IMR-90 (cell line): ENCODE measurements around the gene ARL4C. TPM values are rescaled to one million over a fixed set of nuclear protein-coding genes. Genes with fewer than 3 reads are reported as not detected.

Source experiments
- ATAC-seq: fragments of 200-7000 bp; cut with Tn5 transposase; 2 replicates; pipeline ENCODE4 v1.9.1; 2020; ENCODE audit warnings: low read depth, mild to moderate bottlenecking, moderate library complexity
- BruUV-seq: library from RNA; stranded (reverse); fragments of 400-500 nt; replicated peaks from 2 replicates; lab custom pipeline; 2021; lab: Mats Ljungman, UMichigan
- CTCF ChIA-PET: fragments of 300-600 bp; formaldehyde crosslinking; extraction: SDS; loops from one replicate; lab custom pipeline; 2021; ENCODE audit warnings: antibody characterized with exemption; lab: Yijun Ruan, JAX
- POLR2A ChIA-PET: fragments of 300-600 bp; sonication (Branson Sonifier 250); formaldehyde crosslinking; loops from one replicate; lab custom pipeline; 2022; ENCODE audit warnings: antibody characterized with exemption; ENCODE audit not compliant: unreplicated experiment; lab: Charles Lee
- DNase-seq: peaks from one replicate; pipeline ENCODE4 v3.0.0; 2013
- H2AFZ ChIP-seq: replicated peaks from 2 replicates; pipeline ENCODE3; 2013; ENCODE audit warnings: low read length, mild to moderate bottlenecking; ENCODE audit not compliant: poor library complexity
- H2AK5ac ChIP-seq: 2 replicates; pipeline ENCODE4 v1.6.1; 2013; ENCODE audit warnings: low read depth, low read length, inconsistent platforms
- H2AK9ac ChIP-seq: replicated peaks from 2 replicates; pipeline ENCODE3; 2013; ENCODE audit warnings: mild to moderate bottlenecking, low read depth, low read length, moderate library complexity; ENCODE audit not compliant: poor library complexity
- H2BK120ac ChIP-seq: 2 replicates; pipeline ENCODE4 v1.6.1; 2013; ENCODE audit warnings: low read depth, low read length, inconsistent platforms
- H2BK15ac ChIP-seq: 3 replicates; pipeline ENCODE4 v1.6.1; 2013; ENCODE audit warnings: low read depth, low read length, inconsistent platforms
- H2BK20ac ChIP-seq: 2 replicates; pipeline ENCODE4 v1.6.1; 2013; ENCODE audit warnings: low read depth, mild to moderate bottlenecking, inconsistent platforms, low read length, moderate library complexity
- H2BK5ac ChIP-seq: 2 replicates; pipeline ENCODE4 v1.6.1; 2013; ENCODE audit warnings: mild to moderate bottlenecking, low read depth, low read length, inconsistent platforms; ENCODE audit not compliant: poor library complexity, severe bottlenecking
- H3K14ac ChIP-seq: replicated peaks from 2 replicates; pipeline ENCODE4 v1.6.1; 2013; ENCODE audit warnings: low read depth, low read length, inconsistent platforms
- H3K18ac ChIP-seq: 2 replicates; pipeline ENCODE4 v1.6.1; 2013; ENCODE audit warnings: low read depth, low read length, control low read depth
- H3K23ac ChIP-seq: 2 replicates; pipeline ENCODE4 v1.6.1; 2013; ENCODE audit warnings: low read depth, low read length, inconsistent platforms
- H3K27ac ChIP-seq: 2 replicates; pipeline ENCODE4 v1.5.1; 2013; ENCODE audit warnings: mild to moderate bottlenecking, control low read depth, low read length; ENCODE audit not compliant: insufficient read depth
- H3K27me3 ChIP-seq: 2 replicates; pipeline ENCODE4 v1.6.1; 2013; ENCODE audit warnings: low read length; ENCODE audit not compliant: control insufficient read depth, insufficient read depth
- H3K36me3 ChIP-seq: 2 replicates; pipeline ENCODE4 v1.6.1; 2013; ENCODE audit warnings: low read length, mixed read lengths; ENCODE audit not compliant: control insufficient read depth, insufficient read depth
- H3K4ac ChIP-seq: 2 replicates; pipeline ENCODE4 v1.6.1; 2013; ENCODE audit warnings: low read depth, low read length, inconsistent platforms
- H3K4me1 ChIP-seq: 2 replicates; pipeline ENCODE4 v1.6.1; 2013; ENCODE audit warnings: low read length, mixed read lengths; ENCODE audit not compliant: control insufficient read depth, insufficient read depth
- H3K4me2 ChIP-seq: 2 replicates; pipeline ENCODE4 v1.6.1; 2013; ENCODE audit warnings: low read depth, mild to moderate bottlenecking, control low read depth, low read length, moderate library complexity
- H3K4me3 ChIP-seq: 2 replicates; pipeline ENCODE4 v1.5.1; 2013; ENCODE audit warnings: low read depth, mild to moderate bottlenecking, control low read depth, low read length, moderate library complexity; ENCODE audit not compliant: insufficient read depth
- H3K56ac ChIP-seq: 2 replicates; pipeline ENCODE4 v1.6.1; 2013; ENCODE audit warnings: low read length, inconsistent platforms; ENCODE audit not compliant: insufficient read depth; ENCODE audit errors: extremely low read depth
- H3K79me1 ChIP-seq, 2 experiments: 2 replicates each; pipeline ENCODE4 v1.6.1; 2013; ENCODE audit warnings: low read length in 2 of 2, inconsistent platforms in 1 of 2, low read depth in 1 of 2
- H3K9ac ChIP-seq: 2 replicates; pipeline ENCODE4 v1.6.1; 2013; ENCODE audit warnings: low read depth, low read length, control low read depth
- H3K9me1 ChIP-seq: 2 replicates; pipeline ENCODE4 v1.6.1; 2013; ENCODE audit warnings: low read length, inconsistent platforms; ENCODE audit not compliant: insufficient read depth
- H3K9me3 ChIP-seq: 2 replicates; pipeline ENCODE4 v1.6.1; 2013; ENCODE audit warnings: low read length; ENCODE audit not compliant: control insufficient read depth, insufficient read depth
- H4K20me1 ChIP-seq: 2 replicates; pipeline ENCODE4 v1.6.1; 2013; ENCODE audit warnings: low read length, inconsistent platforms; ENCODE audit not compliant: insufficient read depth
- H4K5ac ChIP-seq: 2 replicates; pipeline ENCODE4 v1.6.1; 2013; ENCODE audit warnings: mild to moderate bottlenecking, low read depth, low read length, control low read depth
- H4K8ac ChIP-seq, 2 experiments: 2 replicates each; pipeline ENCODE4 v1.6.1; 2013; ENCODE audit warnings: low read depth in 2 of 2, low read length in 2 of 2, control low read depth in 1 of 2, inconsistent platforms in 1 of 2
- H4K91ac ChIP-seq: 2 replicates; pipeline ENCODE4 v1.6.1; 2013; ENCODE audit warnings: low read depth, low read length, inconsistent platforms; ENCODE audit not compliant: insufficient read depth
- FOS ChIP-seq: fragments of 150-350 bp; IDR thresholded peaks from 2 replicates; pipeline ENCODE4 v1.6.1; 2016; ENCODE audit warnings: low read depth, low read length
- POLR2A ChIP-seq: IDR thresholded peaks from 2 replicates; pipeline ENCODE4 v1.6.1; 2012; ENCODE audit warnings: mild to moderate bottlenecking, low read depth, low read length
- WGBS, 2 experiments: methylation state at CpG; one replicate each; pipeline versions ENCODE4 v1.1.5 to v1.1.7; 2013; ENCODE audit warnings: missing lambda C conversion rate in 2 of 2; ENCODE audit not compliant: insufficient read length in 1 of 2; ENCODE audit errors: extremely low coverage in 2 of 2; 5-methylcytosine and 5-hydroxymethylcytosine counted together
- dilution Hi-C: fragments of 300-500 bp; cut with HindIII; formaldehyde crosslinking; loops from one replicate; pipeline ENCODE4 v1.14.3; 2018; ENCODE audit warnings: low sequenced_read_pairs; ENCODE audit not compliant: unreplicated experiment
- in situ Hi-C: fragments of 300-500 bp; cut with MboI; formaldehyde crosslinking; loops from 3 replicates; pipeline ENCODE4 v1.14.3; 2019; ENCODE audit warnings: low sequenced_read_pairs, inconsistent platforms, mixed read lengths
- intact Hi-C: fragments of 100-400 bp; cut with micrococcal nuclease; formaldehyde crosslinking; loops from 2 replicates; pipeline ENCODE4 v1.10.0; 2022
- polyA plus RNA-seq, 3 experiments: library from polyadenylated mRNA; depleted of rRNA; stranded (reverse); fragments of >200 nt; gene quantifications; 2 replicates each; pipeline ENCODE4 v1.2.3, GENCODE V29; 2012; ENCODE audit warnings: low replicate concordance in 1 of 3
- total RNA-seq: library from RNA; depleted of rRNA; stranded (reverse); fragments of >200 nt; gene quantifications from 2 replicates; pipeline ENCODE4 v1.2.3, GENCODE V29; 2012
- TF ChIP-seq, protein P1 (sequence below): fragments of 150-350 bp; IDR thresholded peaks from 2 replicates; pipeline ENCODE4 v1.6.1; 2016; ENCODE audit warnings: low read depth, mild to moderate bottlenecking, low read length, moderate library complexity, borderline replicate concordance

The ARL4C gene
- total and polyA plus RNA-seq, 2 of the 4 experiments (the other 2 are of a cell fraction): 7.7 to 8.2 TPM

DNA sequence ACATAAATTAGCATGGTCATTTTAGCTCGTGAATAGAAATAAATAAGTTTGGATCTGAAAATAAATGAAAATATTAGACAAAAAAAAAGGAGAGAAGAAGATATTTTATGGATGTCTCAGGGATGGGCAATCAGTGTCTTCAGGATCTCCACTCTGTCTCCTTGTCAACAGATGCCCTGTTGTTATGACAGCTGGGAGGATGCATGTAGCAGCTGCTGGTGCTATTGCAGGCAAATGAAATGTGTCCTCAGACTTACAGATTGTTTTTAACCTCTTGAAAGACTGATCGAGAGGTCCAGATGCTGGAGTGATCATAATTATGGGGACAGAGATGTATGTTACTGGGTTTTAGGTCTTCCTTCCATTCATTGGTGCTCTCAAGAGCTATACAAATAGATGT, 24.7 kb upstream of the ARL4C start:
- POLR2A ChIA-PET: no interaction called here
- no peak overlapping the region for H3K4ac ChIP-seq
- no peak overlapping the region for H3K9ac ChIP-seq

More for the DNA sequence above, 24.7 kb upstream of the ARL4C start:
- H3K23ac ChIP-seq: no peak overlapping the region
- no peak overlapping the region for H2AK9ac ChIP-seq
- H3K36me3 ChIP-seq: no peaks in the 10 kb centered on the region
- no TSS peak for BruUV-seq
- no peak overlapping the region for H3K56ac ChIP-seq
- dilution Hi-C loops (loop anchor here (25.0 kb wide), 1 partner anchor 184 kb away; no protein-coding TSS in a partner anchor), intact Hi-C loops (no loop called here), in situ Hi-C loops (no loop called here)
- H3K79me1 ChIP-seq: no peaks in the 10 kb centered on the region
- H3K14ac ChIP-seq: no peak overlapping the region
- no peaks in the 10 kb centered on the region for H3K9me1 ChIP-seq
- H4K20me1 ChIP-seq: no peaks in the 10 kb centered on the region
- WGBS, 2 experiments: 25% methylated on average over 1 of the region's 2 CpGs; no CpG with 5 or more reads in 1 of the 2 experiments
- no peak overlapping the region for H3K27ac ChIP-seq
- CTCF ChIA-PET: interaction anchor here (0.9 kb wide), 1 partner anchor 10 kb away, joined by 3 read pairs; no protein-coding TSS in a partner anchor
- no peak overlapping the region for H4K91ac ChIP-seq
- H3K4me1 ChIP-seq: no peaks in the 10 kb centered on the region
- TF ChIP-seq FOS (no peak), POLR2A (no peak)
- TF ChIP-seq, protein P1, sequence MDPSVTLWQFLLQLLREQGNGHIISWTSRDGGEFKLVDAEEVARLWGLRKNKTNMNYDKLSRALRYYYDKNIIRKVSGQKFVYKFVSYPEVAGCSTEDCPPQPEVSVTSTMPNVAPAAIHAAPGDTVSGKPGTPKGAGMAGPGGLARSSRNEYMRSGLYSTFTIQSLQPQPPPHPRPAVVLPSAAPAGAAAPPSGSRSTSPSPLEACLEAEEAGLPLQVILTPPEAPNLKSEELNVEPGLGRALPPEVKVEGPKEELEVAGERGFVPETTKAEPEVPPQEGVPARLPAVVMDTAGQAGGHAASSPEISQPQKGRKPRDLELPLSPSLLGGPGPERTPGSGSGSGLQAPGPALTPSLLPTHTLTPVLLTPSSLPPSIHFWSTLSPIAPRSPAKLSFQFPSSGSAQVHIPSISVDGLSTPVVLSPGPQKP: no peak
- H2BK15ac ChIP-seq: no peak overlapping the region
- no peak overlapping the region for H3K18ac ChIP-seq
- H3K4me2 ChIP-seq: no peak overlapping the region
- ATAC-seq (no peak), DNase-seq (no peak)
- peaks cover 5% of the 10 kb centered on the region for H3K9me3 ChIP-seq
- H4K8ac ChIP-seq: no peak overlapping the region
- no peak overlapping the region for H4K5ac ChIP-seq
- no peak overlapping the region for H2BK120ac ChIP-seq
- no peak overlapping the region for H3K4me3 ChIP-seq
- H2AK5ac ChIP-seq: no peak overlapping the region
- no peak overlapping the region for H2BK20ac ChIP-seq
- H2AFZ ChIP-seq: no peak overlapping the region
- peaks cover 14% of the 10 kb centered on the region for H3K27me3 ChIP-seq
- H2BK5ac ChIP-seq: no peak overlapping the region
